Measurements from ENCODE around the gene PAM16.

Gene PAM16

GRCh38 chr16:4339909-4340308, 11.2 kb downstream of the PAM16 start:
- ChIA-PET POLR2A (interaction anchor here (0.7 kb wide), 1 partner anchor 23 kb away, joined by 5 read pairs; no protein-coding TSS in a partner anchor), CTCF (interaction anchor here (0.7 to 2.9 kb wide), 7 partner anchors 8 to 410 kb away, joined by 3 to 22 read pairs (median 4); no protein-coding TSS in a partner anchor)
- H3K4me1 ChIP-seq (ENCODE audit: control insufficient read depth, insufficient read depth, low read length) = peaks cover 2% of the 10 kb centered on the region; the same call in 1 of the 2 replicates
- TF ChIP-seq PATZ1 (tag by site-specific recombination; IDR thresholded peaks at IDR 0.05) (peak; percentile 73), ZBTB7A (tag by site-specific recombination; IDR thresholded peaks at IDR 0.05; ENCODE audit: low read depth) (no peak), ZNF561 (tag by site-specific recombination; IDR thresholded peaks at IDR 0.05; ENCODE audit: borderline replicate concordance) (0 out of 2 replicates have a peak, but pooled peaks have one; percentile 34), ZBTB6 (tag by site-specific recombination; IDR thresholded peaks at IDR 0.05) (no peak), IKZF3 (tag by site-specific recombination; IDR thresholded peaks at IDR 0.05) (peak; percentile 48; the same call in 1 of the 2 replicates), ZNF423 (tag by site-specific recombination; IDR thresholded peaks at IDR 0.05) (0 out of 2 replicates have a peak, but pooled peaks have one; percentile 40), ZNF610 (tag by site-specific recombination; IDR thresholded peaks at IDR 0.05; ENCODE audit: borderline replicate concordance) (peak; percentile 91), ZNF660 (tag by site-specific recombination; IDR thresholded peaks at IDR 0.05) (peak; percentile 35; the same call in 1 of the 2 replicates), SP2 (tag by site-specific recombination; IDR thresholded peaks at IDR 0.05) (peak; percentile 28; the same call in 1 of the 2 replicates), HOXD13 (CRISPR knock-in tag; IDR thresholded peaks at IDR 0.05; ENCODE audit: borderline replicate concordance) (no peak), ZBTB21 (tag by site-specific recombination; IDR thresholded peaks at IDR 0.05) (no peak), ZBTB20 (tag by site-specific recombination; IDR thresholded peaks at IDR 0.05) (peak; percentile 18; the same call in 1 of the 2 replicates), ZNF658 (tag by site-specific recombination; IDR thresholded peaks at IDR 0.05) (no peak), ZNF600 (tag by site-specific recombination; IDR thresholded peaks at IDR 0.05) (peak; percentile 76; the same call in 1 of the 2 replicates), BCL11B (tag by site-specific recombination; IDR thresholded peaks at IDR 0.05; ENCODE audit: low read depth) (no peak), OSR2 (tag by site-specific recombination; IDR thresholded peaks at IDR 0.05) (peak; percentile 83), ZIC2 (tag by site-specific recombination; IDR thresholded peaks at IDR 0.05) (peak; percentile 58), SP7 (tag by site-specific recombination; IDR thresholded peaks at IDR 0.05) (peak; percentile 64; the same call in 1 of the 2 replicates), GLIS1 (tag by site-specific recombination; IDR thresholded peaks at IDR 0.05) (peak; percentile 21; the same call in 1 of the 2 replicates), KLF10 (tag by site-specific recombination; IDR thresholded peaks at IDR 0.05) (0 out of 2 replicates have a peak, but pooled peaks have one; percentile 19), ZSCAN30 (tag by site-specific recombination; IDR thresholded peaks at IDR 0.05) (peak; percentile 68), ZFHX2 (tag by site-specific recombination; conservative IDR thresholded peaks at IDR 0.05) (peak; percentile 51), KLF1 (tag by site-specific recombination; IDR thresholded peaks at IDR 0.05) (peak; percentile 97), ZNF341 (tag by site-specific recombination; IDR thresholded peaks at IDR 0.05; ENCODE audit: low read depth) (peak; percentile 88), ZBTB8A (tag by site-specific recombination; IDR thresholded peaks at IDR 0.05) (peak; percentile 89)
- TF ChIP-seq, protein P1, sequence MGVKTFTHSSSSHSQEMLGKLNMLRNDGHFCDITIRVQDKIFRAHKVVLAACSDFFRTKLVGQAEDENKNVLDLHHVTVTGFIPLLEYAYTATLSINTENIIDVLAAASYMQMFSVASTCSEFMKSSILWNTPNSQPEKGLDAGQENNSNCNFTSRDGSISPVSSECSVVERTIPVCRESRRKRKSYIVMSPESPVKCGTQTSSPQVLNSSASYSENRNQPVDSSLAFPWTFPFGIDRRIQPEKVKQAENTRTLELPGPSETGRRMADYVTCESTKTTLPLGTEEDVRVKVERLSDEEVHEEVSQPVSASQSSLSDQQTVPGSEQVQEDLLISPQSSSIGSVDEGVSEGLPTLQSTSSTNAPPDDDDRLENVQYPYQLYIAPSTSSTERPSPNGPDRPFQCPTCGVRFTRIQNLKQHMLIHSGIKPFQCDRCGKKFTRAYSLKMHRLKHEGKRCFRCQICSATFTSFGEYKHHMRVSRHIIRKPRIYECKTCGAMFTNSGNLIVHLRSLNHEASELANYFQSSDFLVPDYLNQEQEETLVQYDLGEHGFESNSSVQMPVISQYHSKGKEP (tag by site-specific recombination; IDR thresholded peaks at IDR 0.05) = peak; percentile 86
- TF ChIP-seq, protein P2, sequence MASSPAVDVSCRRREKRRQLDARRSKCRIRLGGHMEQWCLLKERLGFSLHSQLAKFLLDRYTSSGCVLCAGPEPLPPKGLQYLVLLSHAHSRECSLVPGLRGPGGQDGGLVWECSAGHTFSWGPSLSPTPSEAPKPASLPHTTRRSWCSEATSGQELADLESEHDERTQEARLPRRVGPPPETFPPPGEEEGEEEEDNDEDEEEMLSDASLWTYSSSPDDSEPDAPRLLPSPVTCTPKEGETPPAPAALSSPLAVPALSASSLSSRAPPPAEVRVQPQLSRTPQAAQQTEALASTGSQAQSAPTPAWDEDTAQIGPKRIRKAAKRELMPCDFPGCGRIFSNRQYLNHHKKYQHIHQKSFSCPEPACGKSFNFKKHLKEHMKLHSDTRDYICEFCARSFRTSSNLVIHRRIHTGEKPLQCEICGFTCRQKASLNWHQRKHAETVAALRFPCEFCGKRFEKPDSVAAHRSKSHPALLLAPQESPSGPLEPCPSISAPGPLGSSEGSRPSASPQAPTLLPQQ (tag by site-specific recombination; IDR thresholded peaks at IDR 0.05) = peak; percentile 49; the same call in 1 of the 2 replicates
- TF ChIP-seq, protein P3, sequence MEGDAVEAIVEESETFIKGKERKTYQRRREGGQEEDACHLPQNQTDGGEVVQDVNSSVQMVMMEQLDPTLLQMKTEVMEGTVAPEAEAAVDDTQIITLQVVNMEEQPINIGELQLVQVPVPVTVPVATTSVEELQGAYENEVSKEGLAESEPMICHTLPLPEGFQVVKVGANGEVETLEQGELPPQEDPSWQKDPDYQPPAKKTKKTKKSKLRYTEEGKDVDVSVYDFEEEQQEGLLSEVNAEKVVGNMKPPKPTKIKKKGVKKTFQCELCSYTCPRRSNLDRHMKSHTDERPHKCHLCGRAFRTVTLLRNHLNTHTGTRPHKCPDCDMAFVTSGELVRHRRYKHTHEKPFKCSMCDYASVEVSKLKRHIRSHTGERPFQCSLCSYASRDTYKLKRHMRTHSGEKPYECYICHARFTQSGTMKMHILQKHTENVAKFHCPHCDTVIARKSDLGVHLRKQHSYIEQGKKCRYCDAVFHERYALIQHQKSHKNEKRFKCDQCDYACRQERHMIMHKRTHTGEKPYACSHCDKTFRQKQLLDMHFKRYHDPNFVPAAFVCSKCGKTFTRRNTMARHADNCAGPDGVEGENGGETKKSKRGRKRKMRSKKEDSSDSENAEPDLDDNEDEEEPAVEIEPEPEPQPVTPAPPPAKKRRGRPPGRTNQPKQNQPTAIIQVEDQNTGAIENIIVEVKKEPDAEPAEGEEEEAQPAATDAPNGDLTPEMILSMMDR (tag by site-specific recombination; IDR thresholded peaks at IDR 0.05) = peak; percentile 35; the same call in 1 of the 2 replicates
- TF ChIP-seq, protein P4, sequence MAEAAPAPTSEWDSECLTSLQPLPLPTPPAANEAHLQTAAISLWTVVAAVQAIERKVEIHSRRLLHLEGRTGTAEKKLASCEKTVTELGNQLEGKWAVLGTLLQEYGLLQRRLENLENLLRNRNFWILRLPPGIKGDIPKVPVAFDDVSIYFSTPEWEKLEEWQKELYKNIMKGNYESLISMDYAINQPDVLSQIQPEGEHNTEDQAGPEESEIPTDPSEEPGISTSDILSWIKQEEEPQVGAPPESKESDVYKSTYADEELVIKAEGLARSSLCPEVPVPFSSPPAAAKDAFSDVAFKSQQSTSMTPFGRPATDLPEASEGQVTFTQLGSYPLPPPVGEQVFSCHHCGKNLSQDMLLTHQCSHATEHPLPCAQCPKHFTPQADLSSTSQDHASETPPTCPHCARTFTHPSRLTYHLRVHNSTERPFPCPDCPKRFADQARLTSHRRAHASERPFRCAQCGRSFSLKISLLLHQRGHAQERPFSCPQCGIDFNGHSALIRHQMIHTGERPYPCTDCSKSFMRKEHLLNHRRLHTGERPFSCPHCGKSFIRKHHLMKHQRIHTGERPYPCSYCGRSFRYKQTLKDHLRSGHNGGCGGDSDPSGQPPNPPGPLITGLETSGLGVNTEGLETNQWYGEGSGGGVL (tag by site-specific recombination; IDR thresholded peaks at IDR 0.05) = 0 out of 2 replicates have a peak, but pooled peaks have one; percentile 18

More at GRCh38 chr16:4339909-4340308, 11.2 kb downstream of the PAM16 start:
- 0 out of 2 replicates have a peak overlapping the region, but pooled peaks have one; percentile 2 for H3K27ac ChIP-seq (ENCODE audit: extremely low read depth, low read depth, low read length)
- peaks cover 0 to 49% of the 10 kb centered on the region in 2 experiments; a peak in 2 of 3 replicates for H3K36me3 ChIP-seq (ENCODE audit: control insufficient read depth in 2 of 2, insufficient read depth in 1 of 2, low read length in 2 of 2)
- no peak overlapping the region for H3K4me3 ChIP-seq (ENCODE audit: low read depth, low read length)
- no peaks in the 10 kb centered on the region for H3K9me3 ChIP-seq (ENCODE audit: control insufficient read depth, insufficient read depth, low read depth, low read length)
